Lower lobe of right lung (tissue), 2 donors: ENCODE measurements around the gene CFAP126. TPM values are rescaled to one million over a fixed set of nuclear protein-coding genes. Genes with fewer than 3 reads are reported as not detected.

Experiments
- ATAC-seq, 2 donors: fragments of 200-7000 bp; cut with Tn5 transposase; one replicate each; pipeline ENCODE4 v1.9.1; 2020 to 2022; ENCODE audit warnings: mild to moderate bottlenecking in 2 of 2, moderate library complexity in 2 of 2
- DNase-seq: peaks from one replicate; pipeline ENCODE4 v3.0.0-alpha.2; 2020
- H3K27ac ChIP-seq: fragments of 200-600 bp; one replicate; pipeline ENCODE4 v1.8.0; 2022
- H3K27me3 ChIP-seq: fragments of 200-600 bp; one replicate; pipeline ENCODE4 v1.8.0; 2022; ENCODE audit warnings: low read depth
- H3K36me3 ChIP-seq: fragments of 200-600 bp; one replicate; pipeline ENCODE4 v1.8.0; 2022; ENCODE audit warnings: mild to moderate bottlenecking
- H3K4me1 ChIP-seq: fragments of 200-600 bp; one replicate; pipeline ENCODE4 v1.8.0; 2022
- H3K4me3 ChIP-seq: fragments of 200-600 bp; one replicate; pipeline ENCODE4 v1.8.0; 2022; ENCODE audit warnings: mild to moderate bottlenecking
- H3K9me3 ChIP-seq: fragments of 200-600 bp; one replicate; pipeline ENCODE4 v1.8.0; 2022
- CTCF ChIP-seq: fragments of 200-600 bp; IDR thresholded peaks from one replicate; pipeline ENCODE4 v1.8.0; 2022; ENCODE audit warnings: antibody characterized with exemption, mild to moderate bottlenecking
- intact Hi-C: fragments of 100-400 bp; cut with DNase I; formaldehyde crosslinking; loops from one replicate; pipeline ENCODE4 v1.11.0; 2022
- total RNA-seq: library from RNA; stranded (reverse); fragmentation: NEBNext Ultra II Directional; extraction: Animal tissue kit (Norgen Biotek cat#: 25700); gene quantifications from one replicate; pipeline ENCODE4 v1.2.1, GENCODE V29; 2021
- donor health status: DM: no; HTN: yes; CAD: no; lungs with severe emphysema.

Gene CFAP126
- total RNA-seq, 1 donor from 2014 or later, result 8.0 TPM

GRCh38 chr1:161373442-161373841 is 5.8 kb upstream of the CFAP126 start:
- no peaks in the 10 kb centered on the region for H3K36me3 ChIP-seq
- no peak overlapping the region for H3K4me3 ChIP-seq
- intact Hi-C loops, result no loop called here
- ATAC-seq, result no peak
- no peak for DNase-seq
- no peaks in the 10 kb centered on the region for H3K4me1 ChIP-seq
- no peak overlapping the region for H3K27ac ChIP-seq
- no peak for TF ChIP-seq CTCF
- H3K27me3 ChIP-seq, result no peaks in the 10 kb centered on the region
- no peaks in the 10 kb centered on the region for H3K9me3 ChIP-seq

GRCh38 chr1:161365207-161365606 is 2.5 kb downstream of the CFAP126 start:
- Histone ChIP-seq H3K4me1 (peaks cover 7% of the 10 kb centered on the region), H3K36me3 (peaks cover 35% of the 10 kb centered on the region), H3K9me3 (no peaks in the 10 kb centered on the region), H3K4me3 (no peak overlapping the region), H3K27ac (no peak overlapping the region), H3K27me3 (no peaks in the 10 kb centered on the region)
- ATAC-seq (no peak), DNase-seq (no peak)
- intact Hi-C loops, result no loop called here
- no peak for TF ChIP-seq CTCF

- TF ChIP-seq CTCF, result no peak
- no peak for DNase-seq
- Histone ChIP-seq H3K36me3 (peaks cover 35% of the 10 kb centered on the region), H3K27ac (no peak overlapping the region), H3K4me3 (no peak overlapping the region), H3K27me3 (no peaks in the 10 kb centered on the region), H3K9me3 (no peaks in the 10 kb centered on the region), H3K4me1 (peaks cover 12% of the 10 kb centered on the region)
- ATAC-seq, result no peak
- intact Hi-C loops, result no loop called here
Observed at GRCh38 chr1:161364332-161364731, 3.3 kb downstream of the CFAP126 start.

GRCh38 chr1:161359291-161359690 is 8.4 kb downstream of the CFAP126 start:
- peak; percentile 47 to 61 for ATAC-seq
- TF ChIP-seq CTCF, result no peak

GRCh38 chr1:161357073-161357472 is 10.6 kb downstream of the CFAP126 start:
- H3K4me3 ChIP-seq, result no peak overlapping the region
- intact Hi-C loops, result no loop called here
- ATAC-seq (no peak), DNase-seq (no peak)
- no peaks in the 10 kb centered on the region for H3K27me3 ChIP-seq
- no peaks in the 10 kb centered on the region for H3K9me3 ChIP-seq
- no peak overlapping the region for H3K27ac ChIP-seq
- peaks cover 35% of the 10 kb centered on the region for H3K36me3 ChIP-seq
- TF ChIP-seq CTCF, result no peak
- peaks cover 7% of the 10 kb centered on the region for H3K4me1 ChIP-seq

More at GRCh38 chr1:161359291-161359690, 8.4 kb downstream of the CFAP126 start:
- no peak for DNase-seq
- H3K4me3 ChIP-seq, result no peak overlapping the region
- H3K4me1 ChIP-seq, result peaks cover 7% of the 10 kb centered on the region
- no peaks in the 10 kb centered on the region for H3K27me3 ChIP-seq
- no peaks in the 10 kb centered on the region for H3K9me3 ChIP-seq
- peak overlapping the region; percentile 26 for H3K27ac ChIP-seq
- peaks cover 43% of the 10 kb centered on the region for H3K36me3 ChIP-seq
- intact Hi-C loops, result no loop called here

GRCh38 chr1:161351482-161351881 is 16.2 kb downstream of the CFAP126 start:
- H3K4me1 ChIP-seq, result no peaks in the 10 kb centered on the region
- DNase-seq (no peak), ATAC-seq (peak in 1 of 2 donors; percentile 53)
- H3K9me3 ChIP-seq, result no peaks in the 10 kb centered on the region
- no peak for TF ChIP-seq CTCF
- H3K4me3 ChIP-seq, result no peak overlapping the region
- intact Hi-C loops, result no loop called here
- H3K27me3 ChIP-seq, result no peaks in the 10 kb centered on the region
- no peak overlapping the region for H3K27ac ChIP-seq
- H3K36me3 ChIP-seq, result peaks cover 26% of the 10 kb centered on the region
